GM23338 (cell line): ENCODE measurements around the gene ASCL1. TPM values are rescaled to one million over a fixed set of nuclear protein-coding genes. Genes with fewer than 3 reads are reported as not detected.

Experiments used
- ATAC-seq: fragments of 200-7000 bp; cut with Tn5 transposase; 3 replicates; pipeline ENCODE4 v1.9.1; 2020
- DNase-seq: peaks from one replicate; pipeline ENCODE4 v3.0.0-alpha.2; 2015; ENCODE audit warnings: low spot score
- H2AFZ ChIP-seq: fragments of 200-600 bp; sonication (generic); 2 replicates; pipeline ENCODE4 v1.8.0; 2016; ENCODE audit warnings: antibody characterized with exemption, mild to moderate bottlenecking, moderate library complexity
- H3F3A ChIP-seq: fragments of 200-600 bp; sonication (generic); replicated peaks from 2 replicates; pipeline ENCODE4 v1.8.0; 2017; ENCODE audit warnings: antibody characterized with exemption, mixed run types, low read depth
- H3K27ac ChIP-seq: fragments of 200-600 bp; sonication (generic); 2 replicates; pipeline ENCODE4 v1.6.1; 2016; ENCODE audit warnings: low read depth
- H3K27me3 ChIP-seq: fragments of 200-600 bp; sonication (generic); 2 replicates; pipeline ENCODE4 v1.8.0; 2016; ENCODE audit warnings: mild to moderate bottlenecking, mixed run types, moderate library complexity; ENCODE audit not compliant: insufficient read depth
- H3K36me3 ChIP-seq: fragments of 200-600 bp; sonication (generic); 2 replicates; pipeline ENCODE4 v1.8.0; 2016; ENCODE audit warnings: mild to moderate bottlenecking; ENCODE audit not compliant: insufficient read depth
- H3K4me1 ChIP-seq: fragments of 200-600 bp; sonication (generic); 2 replicates; pipeline ENCODE4 v1.8.0; 2016; ENCODE audit warnings: mild to moderate bottlenecking, moderate library complexity; ENCODE audit not compliant: insufficient read depth
- H3K4me2 ChIP-seq: fragments of 200-600 bp; sonication (generic); 2 replicates; pipeline ENCODE4 v1.7.1; 2017; ENCODE audit warnings: mixed run types
- H3K4me3 ChIP-seq: fragments of 200-600 bp; sonication (generic); 2 replicates; pipeline ENCODE4 v1.6.1; 2016; ENCODE audit warnings: mixed run types
- H3K79me2 ChIP-seq: fragments of 200-600 bp; sonication (generic); replicated peaks from 2 replicates; pipeline ENCODE4 v1.8.0; 2017; ENCODE audit warnings: mild to moderate bottlenecking; ENCODE audit not compliant: insufficient read depth
- H3K9me2 ChIP-seq: fragments of 200-600 bp; sonication (generic); 2 replicates; pipeline ENCODE4 v1.8.0; 2017; ENCODE audit not compliant: insufficient read depth
- H4K20me1 ChIP-seq: fragments of 200-600 bp; sonication (generic); replicated peaks from 2 replicates; pipeline ENCODE4 v1.8.0; 2017; ENCODE audit warnings: mild to moderate bottlenecking; ENCODE audit not compliant: insufficient read depth
- H3K27ac Mint-ChIP-seq: 2 replicates; pipeline ENCODE4 v1.8.0; 2020; ENCODE audit warnings: inconsistent platforms, mild to moderate bottlenecking, moderate library complexity, mixed read lengths
- H3K27me3 Mint-ChIP-seq: 3 replicates; pipeline ENCODE4 v1.8.0; 2022; ENCODE audit warnings: low read depth, mild to moderate bottlenecking, moderate library complexity, mixed read lengths, inconsistent platforms; ENCODE audit not compliant: insufficient read depth, poor library complexity
- H3K36me3 Mint-ChIP-seq: 3 replicates; pipeline ENCODE4 v1.8.0; 2021; ENCODE audit warnings: low read depth, mild to moderate bottlenecking, inconsistent platforms, moderate library complexity, mixed read lengths
- H3K4me1 Mint-ChIP-seq: 3 replicates; pipeline ENCODE4 v1.8.0; 2020; ENCODE audit warnings: mild to moderate bottlenecking, inconsistent platforms, mixed read lengths
- H3K4me3 Mint-ChIP-seq: 3 replicates; pipeline ENCODE4 v1.8.0; 2021; ENCODE audit warnings: moderate library complexity, mild to moderate bottlenecking, inconsistent platforms, mixed read lengths
- H3K9me3 Mint-ChIP-seq: 3 replicates; pipeline ENCODE4 v1.8.0; 2020; ENCODE audit warnings: moderate library complexity, mild to moderate bottlenecking, inconsistent platforms, mixed read lengths
- CREB1 ChIP-seq: fragments of 250-450 bp; sonication (Bioruptor Pico); IDR thresholded peaks from 2 replicates; pipeline ENCODE4 v1.5.0; 2020; ENCODE audit warnings: low read depth, mild to moderate bottlenecking, moderate library complexity
- EZH2 ChIP-seq: fragments of 200-600 bp; sonication (generic); IDR thresholded peaks from one replicate; pipeline ENCODE4 v1.8.0; 2017; ENCODE audit warnings: antibody characterized with exemption, mild to moderate bottlenecking, low read depth; ENCODE audit not compliant: unreplicated experiment
- JUNB ChIP-seq: IDR thresholded peaks from one replicate; pipeline ENCODE4 v1.6.1; 2016; ENCODE audit warnings: antibody characterized with exemption; ENCODE audit not compliant: unreplicated experiment
- NANOG ChIP-seq: IDR thresholded peaks from 2 replicates; pipeline ENCODE4 v1.6.1; 2016; ENCODE audit warnings: antibody characterized with exemption, borderline replicate concordance
- POLR2AphosphoS5 ChIP-seq: IDR thresholded peaks from 2 replicates; pipeline ENCODE4 v1.6.1; 2016; ENCODE audit warnings: antibody characterized with exemption, low read depth
- STAT1 ChIP-seq: IDR thresholded peaks from one replicate; pipeline ENCODE4 v1.6.1; 2016; ENCODE audit warnings: antibody characterized with exemption; ENCODE audit not compliant: unreplicated experiment
- ZNF114 ChIP-seq: fragments of 250-450 bp; sonication (Bioruptor Pico); IDR thresholded peaks from 2 replicates; pipeline ENCODE4 v1.5.0; 2020; ENCODE audit warnings: mild to moderate bottlenecking, moderate library complexity
- ZNF331 ChIP-seq: fragments of 250-450 bp; sonication (Bioruptor Pico); IDR thresholded peaks from 2 replicates; pipeline ENCODE4 v1.5.0; 2020; ENCODE audit warnings: low read depth, mild to moderate bottlenecking, moderate library complexity
- polyA plus RNA-seq: library from polyadenylated mRNA; unstranded; fragments of >200 nt; fragmentation: Nextera tagmentation; extraction: Ambion mirVana; gene quantifications from 2 replicates; pipeline ENCODE4 v1.2.1, GENCODE V29; 2016
- total RNA-seq: library from RNA; depleted of rRNA; stranded (reverse); fragments of >200 nt; shearing (Covaris generic); gene quantifications from 2 replicates; pipeline ENCODE4 v1.2.3, GENCODE V29; 2014
- TF ChIP-seq, protein P1 (sequence below), 2 experiments: fragments of 200-600 bp in 1 of 2; sonication (generic) in 1 of 2; conservative IDR thresholded peaks; 2 replicates each; pipeline versions ENCODE4 v1.5.1 to v1.6.1; 2016 to 2017; ENCODE audit warnings: antibody characterized with exemption in 2 of 2, low read depth in 2 of 2, mild to moderate bottlenecking in 2 of 2, moderate library complexity in 1 of 2
- TF ChIP-seq, protein P2 (sequence below): IDR thresholded peaks from one replicate; pipeline ENCODE4 v1.6.1; 2018; ENCODE audit warnings: antibody characterized with exemption; ENCODE audit not compliant: unreplicated experiment
- TF ChIP-seq, protein P3 (sequence below): IDR thresholded peaks from 2 replicates; pipeline ENCODE4 v1.6.1; 2016; ENCODE audit warnings: antibody characterized with exemption

Gene ASCL1
- total and polyA plus RNA-seq, 2 experiments from 2014 or later: 0.37 TPM; not detected in 1

DNA sequence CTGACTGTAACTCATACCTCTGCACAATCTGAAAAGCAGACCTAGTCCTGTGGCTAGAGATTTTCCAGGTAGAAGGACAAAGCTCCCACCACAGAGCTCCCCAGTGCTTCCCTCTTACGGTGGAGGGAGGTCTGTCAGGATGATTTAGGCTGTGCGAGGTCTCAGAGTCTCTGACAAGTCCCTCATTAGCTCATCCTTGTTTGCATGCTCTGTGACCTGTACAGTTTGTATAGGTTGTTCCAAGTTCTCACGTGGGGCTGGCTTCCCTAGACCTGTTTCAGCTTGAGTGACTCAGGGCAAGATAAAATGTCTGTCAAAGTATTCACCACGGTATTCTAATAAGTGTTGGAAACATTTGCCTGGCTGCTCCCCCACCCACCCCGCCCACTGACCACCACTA is 34.8 kb downstream of the ASCL1 start:
- no peak overlapping the region for H2AFZ ChIP-seq
- peaks cover 7% of the 10 kb centered on the region; the same call in 2 of the 3 replicates for H3K36me3 Mint-ChIP-seq
- H3K4me3 Mint-ChIP-seq: no peak overlapping the region
- no peak overlapping the region for H3K4me3 ChIP-seq
- no peak overlapping the region for H3K27ac ChIP-seq
- H3K9me2 ChIP-seq: peaks cover 8% of the 10 kb centered on the region; the same call in 1 of the 2 replicates
- no peaks in the 10 kb centered on the region for H3K36me3 ChIP-seq
- no peaks in the 10 kb centered on the region for H3K27me3 ChIP-seq
- no peak for DNase-seq
- H3K9me3 Mint-ChIP-seq: peaks cover 10% of the 10 kb centered on the region
- peak; percentile 31; the same call in 2 of the 3 replicates for ATAC-seq
- TF ChIP-seq ZNF331 (CRISPR knock-in tag) (no peak), JUNB (no peak), NANOG (no peak), EZH2 (no peak)
- TF ChIP-seq, protein P1, sequence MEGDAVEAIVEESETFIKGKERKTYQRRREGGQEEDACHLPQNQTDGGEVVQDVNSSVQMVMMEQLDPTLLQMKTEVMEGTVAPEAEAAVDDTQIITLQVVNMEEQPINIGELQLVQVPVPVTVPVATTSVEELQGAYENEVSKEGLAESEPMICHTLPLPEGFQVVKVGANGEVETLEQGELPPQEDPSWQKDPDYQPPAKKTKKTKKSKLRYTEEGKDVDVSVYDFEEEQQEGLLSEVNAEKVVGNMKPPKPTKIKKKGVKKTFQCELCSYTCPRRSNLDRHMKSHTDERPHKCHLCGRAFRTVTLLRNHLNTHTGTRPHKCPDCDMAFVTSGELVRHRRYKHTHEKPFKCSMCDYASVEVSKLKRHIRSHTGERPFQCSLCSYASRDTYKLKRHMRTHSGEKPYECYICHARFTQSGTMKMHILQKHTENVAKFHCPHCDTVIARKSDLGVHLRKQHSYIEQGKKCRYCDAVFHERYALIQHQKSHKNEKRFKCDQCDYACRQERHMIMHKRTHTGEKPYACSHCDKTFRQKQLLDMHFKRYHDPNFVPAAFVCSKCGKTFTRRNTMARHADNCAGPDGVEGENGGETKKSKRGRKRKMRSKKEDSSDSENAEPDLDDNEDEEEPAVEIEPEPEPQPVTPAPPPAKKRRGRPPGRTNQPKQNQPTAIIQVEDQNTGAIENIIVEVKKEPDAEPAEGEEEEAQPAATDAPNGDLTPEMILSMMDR (conservative IDR thresholded peaks at IDR 0.05; ENCODE audit: low read depth in 2 of 2): 0 out of 4 replicates have a peak, but pooled peaks of 1 of the 2 experiments have one; percentile 19
- H3K27ac Mint-ChIP-seq: no peak overlapping the region
- peaks cover 3% of the 10 kb centered on the region for H3K27me3 Mint-ChIP-seq
- H3K4me2 ChIP-seq: no peak overlapping the region
- H4K20me1 ChIP-seq: no peaks in the 10 kb centered on the region
- no peaks in the 10 kb centered on the region for H3F3A ChIP-seq
- H3K79me2 ChIP-seq: no peaks in the 10 kb centered on the region
- H3K4me1 Mint-ChIP-seq: no peaks in the 10 kb centered on the region
- no peaks in the 10 kb centered on the region for H3K4me1 ChIP-seq

DNA sequence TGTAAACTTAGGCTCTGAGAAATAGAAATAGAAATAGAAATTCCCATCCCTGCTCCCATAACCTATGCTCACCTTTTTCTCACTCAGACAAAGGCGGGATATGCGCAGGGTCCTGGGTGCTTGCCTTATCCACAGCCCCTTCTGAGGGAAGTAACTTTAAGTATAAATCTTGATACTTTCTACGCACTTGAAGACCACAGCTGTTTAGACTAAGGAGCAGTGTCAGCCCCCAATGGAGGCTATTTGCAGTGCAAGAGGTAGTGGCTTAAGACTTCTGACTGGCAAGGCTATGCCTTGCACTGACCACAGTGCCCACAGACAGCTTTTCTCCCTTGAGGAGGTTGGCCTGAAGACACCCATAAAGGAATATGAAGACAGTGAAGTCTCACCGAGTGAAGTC is 35.2 kb downstream of the ASCL1 start:
- Histone ChIP-seq H3K4me1 (no peaks in the 10 kb centered on the region), H3K27ac (no peak overlapping the region), H4K20me1 (no peaks in the 10 kb centered on the region), H3K79me2 (no peaks in the 10 kb centered on the region), H3F3A (no peaks in the 10 kb centered on the region), H3K36me3 (no peaks in the 10 kb centered on the region), H3K4me3 (no peak overlapping the region), H3K27me3 (no peaks in the 10 kb centered on the region), H3K4me2 (no peak overlapping the region), H3K9me2 (peaks cover 8% of the 10 kb centered on the region; the same call in 1 of the 2 replicates), H2AFZ (no peak overlapping the region)
- Mint-ChIP-seq H3K4me1 (no peaks in the 10 kb centered on the region), H3K9me3 (peaks cover 14% of the 10 kb centered on the region), H3K36me3 (peaks cover 11% of the 10 kb centered on the region; the same call in 2 of the 3 replicates), H3K4me3 (no peak overlapping the region), H3K27me3 (peaks cover 3% of the 10 kb centered on the region), H3K27ac (no peak overlapping the region)
- DNase-seq (no peak), ATAC-seq (no peak; the same call in 2 of the 3 replicates)
- TF ChIP-seq ZNF331 (CRISPR knock-in tag) (no peak), CREB1 (CRISPR knock-in tag) (no peak), NANOG (no peak), POLR2AphosphoS5 (no peak), ZNF114 (CRISPR knock-in tag) (no peak), STAT1 (no peak), JUNB (no peak)
- TF ChIP-seq, protein P2, sequence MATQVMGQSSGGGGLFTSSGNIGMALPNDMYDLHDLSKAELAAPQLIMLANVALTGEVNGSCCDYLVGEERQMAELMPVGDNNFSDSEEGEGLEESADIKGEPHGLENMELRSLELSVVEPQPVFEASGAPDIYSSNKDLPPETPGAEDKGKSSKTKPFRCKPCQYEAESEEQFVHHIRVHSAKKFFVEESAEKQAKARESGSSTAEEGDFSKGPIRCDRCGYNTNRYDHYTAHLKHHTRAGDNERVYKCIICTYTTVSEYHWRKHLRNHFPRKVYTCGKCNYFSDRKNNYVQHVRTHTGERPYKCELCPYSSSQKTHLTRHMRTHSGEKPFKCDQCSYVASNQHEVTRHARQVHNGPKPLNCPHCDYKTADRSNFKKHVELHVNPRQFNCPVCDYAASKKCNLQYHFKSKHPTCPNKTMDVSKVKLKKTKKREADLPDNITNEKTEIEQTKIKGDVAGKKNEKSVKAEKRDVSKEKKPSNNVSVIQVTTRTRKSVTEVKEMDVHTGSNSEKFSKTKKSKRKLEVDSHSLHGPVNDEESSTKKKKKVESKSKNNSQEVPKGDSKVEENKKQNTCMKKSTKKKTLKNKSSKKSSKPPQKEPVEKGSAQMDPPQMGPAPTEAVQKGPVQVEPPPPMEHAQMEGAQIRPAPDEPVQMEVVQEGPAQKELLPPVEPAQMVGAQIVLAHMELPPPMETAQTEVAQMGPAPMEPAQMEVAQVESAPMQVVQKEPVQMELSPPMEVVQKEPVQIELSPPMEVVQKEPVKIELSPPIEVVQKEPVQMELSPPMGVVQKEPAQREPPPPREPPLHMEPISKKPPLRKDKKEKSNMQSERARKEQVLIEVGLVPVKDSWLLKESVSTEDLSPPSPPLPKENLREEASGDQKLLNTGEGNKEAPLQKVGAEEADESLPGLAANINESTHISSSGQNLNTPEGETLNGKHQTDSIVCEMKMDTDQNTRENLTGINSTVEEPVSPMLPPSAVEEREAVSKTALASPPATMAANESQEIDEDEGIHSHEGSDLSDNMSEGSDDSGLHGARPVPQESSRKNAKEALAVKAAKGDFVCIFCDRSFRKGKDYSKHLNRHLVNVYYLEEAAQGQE: no peak
- TF ChIP-seq, protein P1 (conservative IDR thresholded peaks at IDR 0.05; ENCODE audit: low read depth in 2 of 2): no peak
- TF ChIP-seq, protein P3, sequence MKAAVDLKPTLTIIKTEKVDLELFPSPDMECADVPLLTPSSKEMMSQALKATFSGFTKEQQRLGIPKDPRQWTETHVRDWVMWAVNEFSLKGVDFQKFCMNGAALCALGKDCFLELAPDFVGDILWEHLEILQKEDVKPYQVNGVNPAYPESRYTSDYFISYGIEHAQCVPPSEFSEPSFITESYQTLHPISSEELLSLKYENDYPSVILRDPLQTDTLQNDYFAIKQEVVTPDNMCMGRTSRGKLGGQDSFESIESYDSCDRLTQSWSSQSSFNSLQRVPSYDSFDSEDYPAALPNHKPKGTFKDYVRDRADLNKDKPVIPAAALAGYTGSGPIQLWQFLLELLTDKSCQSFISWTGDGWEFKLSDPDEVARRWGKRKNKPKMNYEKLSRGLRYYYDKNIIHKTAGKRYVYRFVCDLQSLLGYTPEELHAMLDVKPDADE: no peak
